ENCODE measurements around the gene CREBRF.
"Not testable (repeated sequence)": the region's sequence is repeated elsewhere in the genome, so short reads cannot be mapped to it uniquely, and the experiment has no call there.

CREBRF gene

DNA sequence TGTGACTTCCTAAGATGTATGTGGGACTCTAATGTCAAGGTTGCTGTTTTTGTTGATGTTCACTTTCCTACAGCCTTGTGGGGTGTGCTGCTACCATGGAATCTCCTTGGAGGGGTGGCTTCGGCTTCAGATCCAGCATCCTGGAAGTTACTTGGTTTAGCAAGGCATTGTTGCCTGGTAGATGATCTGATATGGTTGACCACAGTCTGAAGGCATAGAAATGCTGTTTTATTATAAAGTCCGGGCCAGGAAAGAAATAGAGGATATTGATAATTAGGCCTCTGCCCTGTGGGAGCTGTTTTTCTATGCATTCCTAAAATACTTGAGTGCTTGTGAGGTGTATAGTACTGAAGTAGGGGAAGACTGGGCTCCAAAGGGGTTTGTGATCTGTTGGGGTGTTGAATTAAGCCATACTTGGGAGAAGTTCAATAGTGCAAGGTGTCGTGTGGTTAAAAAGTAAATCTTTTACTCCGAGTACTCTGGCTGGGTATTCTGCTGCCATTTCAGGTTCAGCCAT, 27.3 kb upstream of the CREBRF start:
- DNase-seq (ENCODE audit: extremely low read depth, low read depth): no peak
- TF ChIP-seq, protein P1, sequence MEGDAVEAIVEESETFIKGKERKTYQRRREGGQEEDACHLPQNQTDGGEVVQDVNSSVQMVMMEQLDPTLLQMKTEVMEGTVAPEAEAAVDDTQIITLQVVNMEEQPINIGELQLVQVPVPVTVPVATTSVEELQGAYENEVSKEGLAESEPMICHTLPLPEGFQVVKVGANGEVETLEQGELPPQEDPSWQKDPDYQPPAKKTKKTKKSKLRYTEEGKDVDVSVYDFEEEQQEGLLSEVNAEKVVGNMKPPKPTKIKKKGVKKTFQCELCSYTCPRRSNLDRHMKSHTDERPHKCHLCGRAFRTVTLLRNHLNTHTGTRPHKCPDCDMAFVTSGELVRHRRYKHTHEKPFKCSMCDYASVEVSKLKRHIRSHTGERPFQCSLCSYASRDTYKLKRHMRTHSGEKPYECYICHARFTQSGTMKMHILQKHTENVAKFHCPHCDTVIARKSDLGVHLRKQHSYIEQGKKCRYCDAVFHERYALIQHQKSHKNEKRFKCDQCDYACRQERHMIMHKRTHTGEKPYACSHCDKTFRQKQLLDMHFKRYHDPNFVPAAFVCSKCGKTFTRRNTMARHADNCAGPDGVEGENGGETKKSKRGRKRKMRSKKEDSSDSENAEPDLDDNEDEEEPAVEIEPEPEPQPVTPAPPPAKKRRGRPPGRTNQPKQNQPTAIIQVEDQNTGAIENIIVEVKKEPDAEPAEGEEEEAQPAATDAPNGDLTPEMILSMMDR (IDR thresholded peaks at IDR 0.05; ENCODE audit: low read depth, low read length): no peak

- TF ChIP-seq, protein P1 (IDR thresholded peaks at IDR 0.05; ENCODE audit: low read depth, low read length): no peak
- DNase-seq (ENCODE audit: extremely low read depth, low read depth): no peak
These were observed 26.6 kb upstream of the CREBRF start for GRCh38 chr5:173029499-173029921.

DNA sequence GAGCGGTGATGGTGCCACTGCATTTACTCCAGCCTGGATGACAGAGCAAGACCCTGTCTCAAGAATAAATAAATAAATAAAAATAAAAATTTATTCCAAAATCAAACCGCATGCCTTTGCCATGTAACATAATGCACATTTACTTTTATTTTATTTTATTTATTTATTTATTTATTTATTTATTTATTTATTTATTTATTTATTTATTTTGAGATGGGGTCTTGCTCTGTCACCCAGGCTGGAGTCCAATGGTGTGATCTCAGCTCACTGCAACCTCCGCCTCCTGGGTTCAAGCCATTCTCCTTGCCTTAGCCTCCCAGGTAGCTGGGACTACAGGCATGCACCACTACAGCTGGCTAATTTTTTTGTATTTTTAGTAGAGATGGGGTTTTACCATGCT, 24.1 kb upstream of the CREBRF start:
- DNase-seq (ENCODE audit: extremely low read depth, low read depth): not testable (repeated sequence)

GRCh38 chr5:173032730-173033129, 23.4 kb upstream of the CREBRF start:
- TF ChIP-seq, protein P1 (IDR thresholded peaks at IDR 0.05; ENCODE audit: low read depth, low read length): no peak
- DNase-seq (ENCODE audit: extremely low read depth, low read depth): no peak

DNA sequence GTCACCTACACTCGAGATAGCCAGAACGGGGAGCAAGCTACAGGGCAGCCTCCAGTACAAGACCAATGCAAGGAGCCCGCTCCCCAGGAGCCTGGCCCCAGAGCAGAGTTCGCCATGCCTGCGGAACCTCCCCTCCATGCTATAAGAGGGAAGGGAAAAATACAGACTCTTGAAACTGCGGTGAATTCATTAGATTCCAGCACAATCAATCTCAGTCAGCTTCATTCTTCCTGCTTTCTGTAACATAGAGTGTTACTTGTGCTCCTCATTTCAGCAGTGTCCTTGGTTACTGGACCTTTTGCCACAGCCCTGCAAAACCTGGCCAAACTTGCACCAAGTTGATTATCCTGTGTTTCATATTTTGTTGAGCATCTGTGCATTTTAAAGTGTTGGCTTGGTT, 22.2 kb upstream of the CREBRF start:
- DNase-seq (ENCODE audit: extremely low read depth, low read depth): no peak
- TF ChIP-seq, protein P1 (IDR thresholded peaks at IDR 0.05; ENCODE audit: low read depth, low read length): no peak

- TF ChIP-seq, protein P1 (IDR thresholded peaks at IDR 0.05; ENCODE audit: low read depth, low read length): no peak
- DNase-seq (ENCODE audit: extremely low read depth, low read depth): no peak
These were observed 20.0 kb upstream of the CREBRF start for GRCh38 chr5:173035904-173036707.

DNA sequence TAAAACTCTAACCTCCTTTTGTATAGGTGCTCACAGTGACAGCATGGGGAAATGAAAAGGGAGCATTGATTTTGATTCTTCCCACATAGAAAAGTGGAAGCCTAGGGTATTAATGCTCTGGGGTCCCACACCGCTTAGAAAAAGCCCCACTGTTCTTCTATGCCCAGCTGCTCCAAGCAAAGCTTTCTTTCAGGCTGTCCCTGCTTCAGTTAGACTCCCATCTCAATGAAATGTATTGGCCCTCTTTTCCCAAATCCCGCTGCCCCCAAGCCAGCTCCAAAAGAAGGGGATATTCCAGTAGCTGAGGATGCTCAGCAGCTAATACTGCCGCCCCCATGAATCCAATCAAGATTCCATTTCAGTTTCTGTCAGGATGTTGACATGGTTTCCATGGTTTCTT, 17.0 kb upstream of the CREBRF start:
- DNase-seq (ENCODE audit: extremely low read depth, low read depth): no peak
- TF ChIP-seq, protein P1 (IDR thresholded peaks at IDR 0.05; ENCODE audit: low read depth, low read length): no peak

GRCh38 chr5:173039964-173040363, 16.2 kb upstream of the CREBRF start:
- no peak for DNase-seq (ENCODE audit: extremely low read depth, low read depth)
- TF ChIP-seq, protein P1 (IDR thresholded peaks at IDR 0.05; ENCODE audit: low read depth, low read length): no peak

Measured in AG09319 (cell line).